HL-60 (cell line): Measurements from ENCODE around the gene PRKD2.

ENCODE experiments used
- CTCF ChIP-seq: IDR thresholded peaks from one replicate; pipeline ENCODE4 v1.5.1; 2011; ENCODE audit warnings: low read length, control low read depth, inconsistent platforms; ENCODE audit not compliant: insufficient read depth
- POLR2AphosphoS5 ChIP-seq: IDR thresholded peaks from 2 replicates; pipeline ENCODE4 v1.6.1; 2012; ENCODE audit warnings: low read depth
- REST ChIP-seq: IDR thresholded peaks from 2 replicates; pipeline ENCODE4 v1.6.1; 2012; ENCODE audit warnings: low read depth; ENCODE audit not compliant: insufficient replicate concordance

GRCh38 chr19:46644720-46645119 is 72.2 kb downstream of the PRKD2 start:
- TF ChIP-seq CTCF (no peak), REST (no peak), POLR2AphosphoS5 (no peak)
